H9 (cell line): ENCODE results near the gene MAL. TPM values are rescaled to one million over a fixed set of nuclear protein-coding genes. Genes with fewer than 3 reads are reported as not detected.
A peak's percentile ranks its signal among the peaks of the same experiment; 100 is the strongest.

Source experiments
- DNase-seq: peaks from one replicate; pipeline ENCODE4 v3.0.0-alpha.2; 2017
- H2AFZ ChIP-seq: one replicate; pipeline ENCODE4 v1.6.1; 2013; ENCODE audit warnings: mild to moderate bottlenecking, low read length, control low read depth, moderate library complexity
- H2AK5ac ChIP-seq: 2 replicates; pipeline ENCODE4 v1.6.1; 2013; ENCODE audit warnings: low read length, control low read depth, mixed read lengths; ENCODE audit not compliant: insufficient read length
- H2BK120ac ChIP-seq: one replicate; pipeline ENCODE4 v1.6.1; 2013; ENCODE audit warnings: low read depth, mild to moderate bottlenecking, low read length, control low read depth, inconsistent platforms; ENCODE audit not compliant: poor library complexity, severe bottlenecking
- H2BK12ac ChIP-seq: 2 replicates; pipeline ENCODE4 v1.6.1; 2013; ENCODE audit warnings: low read length, control low read depth, mixed read lengths, low read depth; ENCODE audit not compliant: insufficient read length
- H2BK15ac ChIP-seq: 2 replicates; pipeline ENCODE4 v1.6.1; 2013; ENCODE audit warnings: low read depth, low read length, control low read depth
- H2BK20ac ChIP-seq: one replicate; pipeline ENCODE4 v1.6.1; 2013; ENCODE audit warnings: low read depth, mild to moderate bottlenecking, low read length, control low read depth, inconsistent platforms; ENCODE audit not compliant: poor library complexity, severe bottlenecking
- H2BK5ac ChIP-seq: 2 replicates; pipeline ENCODE4 v1.6.1; 2013; ENCODE audit warnings: low read length, control low read depth, mixed read lengths; ENCODE audit not compliant: insufficient read length
- H3K14ac ChIP-seq: 2 replicates; pipeline ENCODE4 v1.6.1; 2013; ENCODE audit warnings: low read length, control low read depth; ENCODE audit not compliant: insufficient read depth
- H3K18ac ChIP-seq: 2 replicates; pipeline ENCODE4 v1.6.1; 2013; ENCODE audit warnings: low read depth, mild to moderate bottlenecking, mixed read lengths, low read length, control low read depth; ENCODE audit not compliant: insufficient read length
- H3K23ac ChIP-seq: 2 replicates; pipeline ENCODE4 v1.6.1; 2013; ENCODE audit warnings: low read length, control low read depth, mixed read lengths, low read depth; ENCODE audit not compliant: insufficient read length
- H3K23me2 ChIP-seq: 2 replicates; pipeline ENCODE4 v1.6.1; 2013; ENCODE audit warnings: low read depth, mild to moderate bottlenecking, mixed read lengths, low read length, control low read depth; ENCODE audit not compliant: insufficient read length, poor library complexity, severe bottlenecking
- H3K27ac ChIP-seq: 2 replicates; pipeline ENCODE4 v1.5.1; 2013; ENCODE audit warnings: low read length, control low read depth, mixed read lengths, low read depth; ENCODE audit not compliant: insufficient read length
- H3K27me3 ChIP-seq: 2 replicates; pipeline ENCODE4 v1.6.1; 2013; ENCODE audit warnings: low read length, control low read depth, inconsistent platforms; ENCODE audit not compliant: insufficient read depth
- H3K4ac ChIP-seq: 2 replicates; pipeline ENCODE4 v1.6.1; 2013; ENCODE audit warnings: low read depth, mild to moderate bottlenecking, control low read depth, inconsistent platforms, low read length, moderate library complexity
- H3K4me1 ChIP-seq: 2 replicates; pipeline ENCODE4 v1.6.1; 2013; ENCODE audit warnings: low read length, control low read depth, inconsistent platforms; ENCODE audit not compliant: insufficient read depth
- H3K4me2 ChIP-seq: 2 replicates; pipeline ENCODE4 v1.6.1; 2013; ENCODE audit warnings: low read length, control low read depth, mixed read lengths; ENCODE audit not compliant: insufficient read length, insufficient read depth
- H3K56ac ChIP-seq: 2 replicates; pipeline ENCODE4 v1.6.1; 2013; ENCODE audit warnings: low read depth, mild to moderate bottlenecking, mixed read lengths, low read length, control low read depth; ENCODE audit not compliant: insufficient read length
- H3K79me1 ChIP-seq: 2 replicates; pipeline ENCODE4 v1.6.1; 2013; ENCODE audit warnings: low read depth, mild to moderate bottlenecking, moderate library complexity, low read length, control low read depth, inconsistent platforms; ENCODE audit not compliant: insufficient read depth, poor library complexity, severe bottlenecking
- H3K79me2 ChIP-seq: 2 replicates; pipeline ENCODE4 v1.6.1; 2013; ENCODE audit warnings: low read length, control low read depth, inconsistent platforms; ENCODE audit not compliant: insufficient read depth
- H3K9ac ChIP-seq: 2 replicates; pipeline ENCODE4 v1.6.1; 2013; ENCODE audit warnings: low read length, control low read depth, mixed read lengths; ENCODE audit not compliant: insufficient read length; ENCODE audit errors: extremely low read depth
- H3K9me3 ChIP-seq: one replicate; pipeline ENCODE4 v1.6.1; 2013; ENCODE audit warnings: low read depth, low read length, inconsistent platforms; ENCODE audit not compliant: control insufficient read depth
- H3T11ph ChIP-seq: one replicate; pipeline ENCODE4 v1.6.1; 2013; ENCODE audit warnings: mild to moderate bottlenecking, low read length, control low read depth, inconsistent platforms
- H4K20me1 ChIP-seq: one replicate; pipeline ENCODE4 v1.6.1; 2013; ENCODE audit not compliant: control insufficient read depth, insufficient read length, insufficient read depth
- H4K5ac ChIP-seq: 2 replicates; pipeline ENCODE4 v1.6.1; 2013; ENCODE audit warnings: low read depth, mild to moderate bottlenecking, mixed read lengths, low read length, control low read depth; ENCODE audit not compliant: insufficient read length
- H4K8ac ChIP-seq: replicated peaks from 2 replicates; pipeline ENCODE4 v1.6.1; 2013; ENCODE audit warnings: low read length, control low read depth, mixed read lengths, low read depth; ENCODE audit not compliant: insufficient read length
- H4K91ac ChIP-seq: 2 replicates; pipeline ENCODE4 v1.6.1; 2013; ENCODE audit warnings: low read depth, mild to moderate bottlenecking, moderate library complexity, mixed read lengths, low read length, control low read depth; ENCODE audit not compliant: insufficient read length
- H3K27ac Mint-ChIP-seq, 3 experiments: 2 replicates in 2 of 3; 3 replicates in 1 of 3; pipeline ENCODE4 v1.8.0; 2020 to 2021; ENCODE audit warnings: mixed read lengths in 3 of 3, mild to moderate bottlenecking in 1 of 3, moderate library complexity in 1 of 3
- H3K27me3 Mint-ChIP-seq: 2 replicates; pipeline ENCODE4 v1.8.0; 2021; ENCODE audit warnings: low read depth, mild to moderate bottlenecking, moderate library complexity, mixed read lengths
- H3K36me3 Mint-ChIP-seq, 3 experiments: 2 replicates in 2 of 3; 3 replicates in 1 of 3; pipeline ENCODE4 v1.8.0; 2020 to 2021; ENCODE audit warnings: low read depth in 3 of 3, mixed read lengths in 3 of 3; ENCODE audit not compliant: insufficient read depth in 1 of 3
- H3K4me1 Mint-ChIP-seq, 2 experiments: 2 replicates each; pipeline ENCODE4 v1.8.0; 2020; ENCODE audit warnings: mixed read lengths in 2 of 2
- H3K4me3 Mint-ChIP-seq, 2 experiments: 2 replicates in 1 of 2; 3 replicates in 1 of 2; pipeline ENCODE4 v1.8.0; 2020 to 2021; ENCODE audit warnings: mild to moderate bottlenecking in 2 of 2, mixed read lengths in 2 of 2, moderate library complexity in 1 of 2
- H3K9me3 Mint-ChIP-seq, 2 experiments: 2 replicates in 1 of 2; 3 replicates in 1 of 2; pipeline ENCODE4 v1.8.0; 2020; ENCODE audit warnings: mild to moderate bottlenecking in 2 of 2, mixed read lengths in 2 of 2, moderate library complexity in 1 of 2
- CTCF ChIP-seq: fragments of 200-600 bp; sonication (generic); conservative IDR thresholded peaks from 3 replicates; pipeline ENCODE4 v1.8.0; 2021; ENCODE audit warnings: antibody characterized with exemption, mild to moderate bottlenecking
- WGBS: extraction: QIAGEN DNeasy Blood & Tissue Kit; methylation state at CpG from one replicate; pipeline ENCODE4 v1.1.7; 2013; ENCODE audit warnings: missing lambda C conversion rate, low lambda C conversion rate, mixed read lengths; ENCODE audit not compliant: insufficient read length; ENCODE audit errors: extremely low coverage; 5-methylcytosine and 5-hydroxymethylcytosine counted together
- total RNA-seq: library from RNA; stranded (reverse); gene quantifications from 2 replicates; pipeline ENCODE4 v1.2.1, GENCODE V29; 2021

The MAL gene
- total RNA-seq, 1 experiment from 2014 or later: not detected

- Mint-ChIP-seq H3K4me3 (peak overlapping the region; percentile 70 to 90; a peak in 3 of 5 replicates), H3K4me1 (peaks cover 19 to 30% of the 10 kb centered on the region in 2 experiments)
These were observed 1.8 kb downstream of the MAL start for GRCh38 chr2:95027369-95027720.

More at GRCh38 chr2:95027369-95027720, 1.8 kb downstream of the MAL start:
- H3K9me3 Mint-ChIP-seq: no peaks in the 10 kb centered on the region
- no peak overlapping the region for H3K27ac Mint-ChIP-seq
- Histone ChIP-seq H3K79me1 (no peaks in the 10 kb centered on the region), H2BK120ac (no peak overlapping the region), H4K91ac (no peak overlapping the region), H2BK20ac (no peak overlapping the region), H3K27me3 (peaks cover 38% of the 10 kb centered on the region), H2AFZ (no peak overlapping the region), H3K4me2 (peak overlapping the region; percentile 69), H3T11ph (no peak overlapping the region), H3K79me2 (no peaks in the 10 kb centered on the region), H4K20me1 (no peaks in the 10 kb centered on the region), H2AK5ac (no peak overlapping the region), H3K23me2 (peaks cover 8% of the 10 kb centered on the region), H4K8ac (no peak overlapping the region), H2BK5ac (no peak overlapping the region), H3K4ac (no peak overlapping the region), H3K9me3 (no peaks in the 10 kb centered on the region), H3K27ac (no peak overlapping the region), H3K18ac (no peak overlapping the region), H4K5ac (no peak overlapping the region), H2BK12ac (no peak overlapping the region), H3K9ac (no peak overlapping the region), H3K14ac (no peak overlapping the region), H3K4me1 (peaks cover 2% of the 10 kb centered on the region; the same call in 1 of the 2 replicates), H3K56ac (no peak overlapping the region), H3K23ac (no peak overlapping the region), H2BK15ac (no peak overlapping the region)
- no peak for DNase-seq
- WGBS: no CpG with 5 or more reads among the region's 9 CpGs
- no peak for TF ChIP-seq CTCF
- peaks cover 98% of the 10 kb centered on the region for H3K27me3 Mint-ChIP-seq
- H3K36me3 Mint-ChIP-seq: no peaks in the 10 kb centered on the region; a peak in 1 of 7 replicates
